GM23248 (cell line): ENCODE results near the gene CCN6. TPM values are rescaled to one million over a fixed set of nuclear protein-coding genes. Genes with fewer than 3 reads are reported as not detected.

Experiments
- DNase-seq: peaks from one replicate; pipeline ENCODE4 v3.0.0-alpha.2; 2015
- H2AFZ ChIP-seq: fragments of 200-600 bp; sonication (generic); 2 replicates; pipeline ENCODE4 v1.6.1; 2016; ENCODE audit warnings: antibody characterized with exemption
- H3F3A ChIP-seq: fragments of 200-600 bp; sonication (generic); 2 replicates; pipeline ENCODE4 v1.6.1; 2016; ENCODE audit warnings: mild to moderate bottlenecking, antibody characterized with exemption, mixed run types; ENCODE audit not compliant: insufficient read depth
- H3K27ac ChIP-seq: fragments of 200-600 bp; sonication (generic); 2 replicates; pipeline ENCODE4 v1.5.1; 2016; ENCODE audit warnings: mild to moderate bottlenecking
- H3K27me3 ChIP-seq: fragments of 200-600 bp; sonication (generic); replicated peaks from 2 replicates; pipeline ENCODE4 v1.6.1; 2016; ENCODE audit warnings: mild to moderate bottlenecking; ENCODE audit not compliant: insufficient read depth
- H3K36me3 ChIP-seq: fragments of 200-600 bp; sonication (generic); 2 replicates; pipeline ENCODE4 v1.6.1; 2016; ENCODE audit warnings: low read depth, mild to moderate bottlenecking
- H3K4me1 ChIP-seq: fragments of 200-600 bp; sonication (generic); 2 replicates; pipeline ENCODE4 v1.6.1; 2016; ENCODE audit warnings: mild to moderate bottlenecking; ENCODE audit not compliant: insufficient read depth
- H3K4me2 ChIP-seq: fragments of 200-600 bp; sonication (generic); one replicate; pipeline ENCODE4 v1.6.1; 2016; ENCODE audit warnings: mild to moderate bottlenecking; ENCODE audit not compliant: unreplicated experiment
- H3K4me3 ChIP-seq: fragments of 200-600 bp; sonication (generic); 2 replicates; pipeline ENCODE4 v1.5.1; 2016; ENCODE audit warnings: mild to moderate bottlenecking
- H3K79me2 ChIP-seq: fragments of 200-600 bp; sonication (generic); 2 replicates; pipeline ENCODE4 v1.6.1; 2016; ENCODE audit warnings: mild to moderate bottlenecking; ENCODE audit not compliant: insufficient read depth
- H3K9ac ChIP-seq: fragments of 200-600 bp; sonication (generic); 2 replicates; pipeline ENCODE4 v1.6.1; 2016; ENCODE audit warnings: mild to moderate bottlenecking
- H3K9me2 ChIP-seq: fragments of 200-600 bp; sonication (generic); 2 replicates; pipeline ENCODE4 v1.6.1; 2016; ENCODE audit warnings: mixed run types, mild to moderate bottlenecking, moderate library complexity; ENCODE audit not compliant: insufficient read depth
- H3K9me3 ChIP-seq: fragments of 200-600 bp; sonication (generic); one replicate; pipeline ENCODE4 v1.6.1; 2017; ENCODE audit warnings: low read depth
- H4K20me1 ChIP-seq: fragments of 200-600 bp; sonication (generic); 2 replicates; pipeline ENCODE4 v1.6.0; 2016; ENCODE audit not compliant: insufficient read depth
- EZH2 ChIP-seq: fragments of 200-600 bp; sonication (generic); IDR thresholded peaks from 2 replicates; pipeline ENCODE4 v1.6.1; 2018; ENCODE audit warnings: antibody characterized with exemption, mild to moderate bottlenecking; ENCODE audit not compliant: insufficient read depth, poor library complexity, severe bottlenecking
- EZH2phosphoT487 ChIP-seq: fragments of 200-600 bp; sonication (generic); IDR thresholded peaks from 2 replicates; pipeline ENCODE4 v1.6.1; 2018; ENCODE audit warnings: antibody characterized with exemption, moderate library complexity, mild to moderate bottlenecking, low read depth; ENCODE audit not compliant: insufficient read depth
- WGBS, 2 experiments: methylation state at CpG; one replicate each; pipeline ENCODE4 v1.1.6; 2015 to 2017; ENCODE audit warnings: low lambda C conversion rate in 2 of 2, low coverage in 1 of 2; ENCODE audit errors: missing lambda C conversion rate in 2 of 2; 5-methylcytosine and 5-hydroxymethylcytosine counted together
- in situ Hi-C: fragments of 300-500 bp; cut with MboI; formaldehyde crosslinking; loops from 2 replicates; pipeline ENCODE4 v1.15.0; 2020
- polyA plus RNA-seq: library from polyadenylated mRNA; unstranded; fragments of >200 nt; fragmentation: Nextera tagmentation; extraction: Ambion mirVana; gene quantifications from 2 replicates; pipeline ENCODE4 v1.2.1, GENCODE V29; 2016
- total RNA-seq: library from RNA; depleted of rRNA; stranded (reverse); fragments of >200 nt; shearing (Covaris generic); gene quantifications from 2 replicates; pipeline ENCODE4 v1.2.3, GENCODE V29; 2014

The CCN6 gene
- total and polyA plus RNA-seq, 2 experiments from 2014 or later: 0.48 TPM; not detected in 1

DNA sequence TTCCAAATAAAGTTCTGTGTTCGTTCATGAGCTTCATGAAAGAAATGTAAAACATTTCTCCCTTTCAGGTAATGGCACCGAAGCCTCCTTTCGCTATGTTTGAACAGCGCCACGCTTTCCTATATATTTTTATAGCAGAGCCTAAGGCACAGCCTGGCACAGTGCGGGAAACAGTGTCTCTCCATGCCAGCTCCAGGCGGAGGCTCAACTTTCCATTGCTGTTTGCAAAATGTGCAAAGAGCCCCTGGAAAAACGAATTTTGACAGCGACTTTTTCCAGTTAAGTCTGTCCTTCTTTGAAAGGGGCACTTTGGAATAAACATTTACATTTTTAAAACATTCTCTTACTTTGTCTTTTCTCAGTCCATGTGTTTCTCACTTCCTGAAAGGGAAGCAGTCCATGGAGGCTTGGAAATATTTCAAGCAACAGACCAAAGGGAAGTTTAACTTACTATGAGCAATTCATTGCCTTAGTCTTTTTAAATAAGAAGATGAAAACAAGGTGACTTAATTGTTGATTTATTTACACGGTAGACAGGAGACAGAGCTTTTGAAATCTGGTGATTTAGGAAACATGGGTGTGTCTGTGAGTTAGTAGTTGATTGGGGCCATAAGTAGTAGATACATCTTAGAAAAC, 769 bp downstream of the CCN6 start:
- 0 out of 2 replicates have a peak, but pooled peaks cover 3% of the 10 kb centered on the region for H3F3A ChIP-seq
- H3K27me3 ChIP-seq: no peaks in the 10 kb centered on the region
- in situ Hi-C loops: no loop called here
- no peaks in the 10 kb centered on the region for H4K20me1 ChIP-seq
- H3K27ac ChIP-seq: no peak overlapping the region
- no peaks in the 10 kb centered on the region for H3K79me2 ChIP-seq
- TF ChIP-seq EZH2 (no peak), EZH2phosphoT487 (no peak)
- H3K9me3 ChIP-seq: no peaks in the 10 kb centered on the region
- no peaks in the 10 kb centered on the region for H3K9me2 ChIP-seq
- no peak overlapping the region for H3K9ac ChIP-seq
- 65 to 67% methylated on average over 10 of the region's 10 CpGs for WGBS, 2 experiments
- DNase-seq: peak; percentile 12
- H3K36me3 ChIP-seq: no peaks in the 10 kb centered on the region
- H3K4me3 ChIP-seq: no peak overlapping the region
- H2AFZ ChIP-seq: 0 out of 2 replicates have a peak overlapping the region, but pooled peaks have one; percentile 24
- no peak overlapping the region for H3K4me2 ChIP-seq
- peaks cover 6% of the 10 kb centered on the region; the same call in 1 of the 2 replicates for H3K4me1 ChIP-seq

DNA sequence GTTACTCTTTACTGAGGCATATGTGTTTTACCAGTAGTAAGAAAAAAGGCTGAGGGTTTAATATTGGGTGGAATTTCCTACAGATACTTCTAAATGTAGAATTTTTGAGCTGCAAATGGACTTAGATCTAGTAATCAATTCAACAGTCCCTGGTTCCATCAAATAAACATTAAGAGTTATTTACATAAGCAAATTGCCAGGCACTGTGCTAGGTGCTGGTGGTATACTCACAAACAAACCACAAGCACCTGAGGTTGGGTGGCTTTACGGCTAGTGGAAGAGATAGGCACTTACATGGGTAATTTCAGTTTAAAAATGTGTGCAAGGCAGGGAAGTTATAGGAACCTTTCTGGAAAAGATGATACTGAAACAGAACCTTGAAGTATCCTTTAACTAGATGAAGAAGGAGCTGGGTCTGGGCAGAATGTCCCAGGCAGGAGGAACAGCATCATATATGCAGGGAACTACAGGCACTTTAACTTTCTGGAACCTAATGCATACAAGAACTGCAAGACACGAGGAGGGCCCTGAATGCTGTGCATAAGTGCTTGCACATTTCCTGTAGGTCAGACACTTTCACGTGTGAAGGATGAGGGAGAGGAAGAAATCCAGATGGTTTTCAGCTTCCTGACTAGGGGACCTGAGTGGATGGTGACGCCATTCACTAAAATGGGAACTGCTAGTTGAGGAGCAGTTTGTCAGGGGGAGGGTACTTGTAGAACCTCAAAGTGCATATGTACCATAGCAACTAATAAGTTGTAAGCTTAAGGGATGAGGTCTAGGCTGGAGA, 4.5 kb downstream of the CCN6 start:
- H3K27me3 ChIP-seq: no peaks in the 10 kb centered on the region
- no peak overlapping the region for H3K4me2 ChIP-seq
- TF ChIP-seq EZH2 (no peak), EZH2phosphoT487 (no peak)
- no peak overlapping the region for H2AFZ ChIP-seq
- no peaks in the 10 kb centered on the region for H3K79me2 ChIP-seq
- 0 out of 2 replicates have a peak, but pooled peaks cover 3% of the 10 kb centered on the region for H3F3A ChIP-seq
- H3K4me3 ChIP-seq: no peak overlapping the region
- H4K20me1 ChIP-seq: no peaks in the 10 kb centered on the region
- H3K9me3 ChIP-seq: no peaks in the 10 kb centered on the region
- no peaks in the 10 kb centered on the region for H3K9me2 ChIP-seq
- WGBS, 2 experiments: 58 to 65% methylated on average over 4 of the region's 4 CpGs
- DNase-seq: no peak
- no peaks in the 10 kb centered on the region for H3K36me3 ChIP-seq
- H3K9ac ChIP-seq: no peak overlapping the region
- H3K27ac ChIP-seq: no peak overlapping the region
- peaks cover 15% of the 10 kb centered on the region; the same call in 1 of the 2 replicates for H3K4me1 ChIP-seq
- in situ Hi-C loops: no loop called here

DNA sequence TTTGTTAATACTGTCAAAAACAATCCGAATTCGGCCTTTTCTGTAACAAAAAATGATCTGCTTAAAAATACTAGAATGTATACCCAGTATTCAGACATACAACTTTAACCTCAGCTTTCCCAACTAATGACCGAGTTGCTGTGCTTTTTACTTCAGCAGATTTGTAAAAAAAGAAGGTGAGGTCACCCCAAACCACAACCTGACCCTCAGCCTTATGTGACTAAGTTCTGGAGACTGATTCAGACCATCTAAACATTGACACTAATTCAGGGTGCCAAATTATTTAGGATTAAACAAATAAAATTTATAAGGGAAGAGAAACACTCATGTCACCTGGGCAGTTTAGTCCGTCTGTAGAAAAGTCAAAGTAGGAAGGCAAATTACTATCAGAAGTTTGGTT, 7.7 kb downstream of the CCN6 start:
- no peak overlapping the region for H3K4me3 ChIP-seq
- no peaks in the 10 kb centered on the region for H3K9me3 ChIP-seq
- H3K27ac ChIP-seq: no peak overlapping the region
- TF ChIP-seq EZH2 (no peak), EZH2phosphoT487 (no peak)
- peak; percentile 70 for DNase-seq
- no peaks in the 10 kb centered on the region for H4K20me1 ChIP-seq
- H3K9me2 ChIP-seq: no peaks in the 10 kb centered on the region
- H3K4me1 ChIP-seq: peaks cover 9% of the 10 kb centered on the region; the same call in 1 of the 2 replicates
- H3K36me3 ChIP-seq: no peaks in the 10 kb centered on the region
- peaks cover 10% of the 10 kb centered on the region; the same call in 1 of the 2 replicates for H3F3A ChIP-seq
- no peaks in the 10 kb centered on the region for H3K79me2 ChIP-seq
- 79 to 85% methylated on average over 4 of the region's 4 CpGs for WGBS, 2 experiments
- H2AFZ ChIP-seq: no peak overlapping the region
- in situ Hi-C loops: no loop called here
- no peaks in the 10 kb centered on the region for H3K27me3 ChIP-seq
- H3K9ac ChIP-seq: no peak overlapping the region
- no peak overlapping the region for H3K4me2 ChIP-seq

DNA sequence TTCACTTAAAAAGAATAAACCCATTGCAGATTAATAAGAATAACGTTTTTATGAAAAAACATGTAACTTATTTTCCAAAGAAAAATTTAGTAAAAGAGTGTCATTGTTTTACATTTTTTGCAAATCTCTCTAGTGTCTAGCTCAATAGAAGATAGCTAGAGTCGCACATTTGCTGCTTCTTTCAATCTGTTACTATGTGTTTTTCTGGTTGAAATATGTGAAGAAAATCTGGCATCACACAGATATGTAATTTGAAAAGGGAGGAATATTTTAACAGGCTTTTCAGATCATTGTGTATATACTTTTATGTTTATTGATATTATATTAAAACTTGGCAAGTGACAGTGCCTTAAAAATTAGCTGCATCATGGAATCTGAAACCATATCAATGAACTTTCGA, 9.1 kb downstream of the CCN6 start:
- H2AFZ ChIP-seq: no peak overlapping the region
- no peak for DNase-seq
- no peak overlapping the region for H3K4me2 ChIP-seq
- TF ChIP-seq EZH2phosphoT487 (no peak), EZH2 (no peak)
- no peak overlapping the region for H3K27ac ChIP-seq
- H3K9me2 ChIP-seq: no peaks in the 10 kb centered on the region
- in situ Hi-C loops: no loop called here
- H4K20me1 ChIP-seq: no peaks in the 10 kb centered on the region
- H3K4me1 ChIP-seq: peaks cover 9% of the 10 kb centered on the region; the same call in 1 of the 2 replicates
- no peaks in the 10 kb centered on the region for H3K27me3 ChIP-seq
- no peaks in the 10 kb centered on the region for H3K79me2 ChIP-seq
- H3K4me3 ChIP-seq: no peak overlapping the region
- H3K9me3 ChIP-seq: no peaks in the 10 kb centered on the region
- no peak overlapping the region for H3K9ac ChIP-seq
- H3K36me3 ChIP-seq: no peaks in the 10 kb centered on the region
- H3F3A ChIP-seq: peaks cover 21% of the 10 kb centered on the region
- WGBS, 2 experiments: 78 to 83% methylated on average over 3 of the region's 3 CpGs
